ENCODE results near the gene ADRA1B. TPM values are rescaled to one million over a fixed set of nuclear protein-coding genes. Genes with fewer than 3 reads are reported as not detected.

Gene ADRA1B
- total RNA-seq, 4 donors from 2014 or later, result 0.30 to 2.0 (median 2.0) TPM; not detected in 1

GRCh38 chr5:159987031-159987674 is 70.9 kb downstream of the ADRA1B start:
- intact Hi-C loops (cut with DNase I; ENCODE audit: low total_unique reads), result loop anchor here (10.0 kb wide), 1 partner anchor 542 kb away; no protein-coding TSS in a partner anchor
- H3K4me3 ChIP-seq (ENCODE audit: low read depth, poor library complexity, severe bottlenecking), result peak overlapping the region; percentile 13
- WGBS, 2 donors, result 2% methylated on average over 32 to 40 of the region's 50 CpGs
- no peak for TF ChIP-seq POLR2A (IDR thresholded peaks at IDR 0.05)
- TF ChIP-seq CTCF (IDR thresholded peaks at IDR 0.05), result no peak
- DNase-seq (ENCODE audit: low spot score in 2 of 2), result peak; percentile 53 to 93

GRCh38 chr5:159990506-159990905 is 74.2 kb downstream of the ADRA1B start:
- intact Hi-C loops (cut with DNase I; ENCODE audit: low total_unique reads), result no loop called here
- no peak overlapping the region for H3K4me3 ChIP-seq (ENCODE audit: low read depth, poor library complexity, severe bottlenecking)
- no peak for DNase-seq (ENCODE audit: low spot score in 2 of 2)
- TF ChIP-seq POLR2A (IDR thresholded peaks at IDR 0.05) (no peak), CTCF (IDR thresholded peaks at IDR 0.05) (no peak)
- WGBS, 2 donors, result 73 to 75% methylated on average over 2 of the region's 2 CpGs

- DNase-seq (ENCODE audit: low spot score in 2 of 2), result no peak
- intact Hi-C loops (cut with DNase I; ENCODE audit: low total_unique reads), result no loop called here
- H3K4me3 ChIP-seq (ENCODE audit: low read depth, poor library complexity, severe bottlenecking), result no peak overlapping the region
- TF ChIP-seq CTCF (IDR thresholded peaks at IDR 0.05) (no peak), POLR2A (IDR thresholded peaks at IDR 0.05) (no peak)
- WGBS, 2 donors, result 84 to 90% methylated on average over 1 of the region's 1 CpG
Observed at GRCh38 chr5:159992566-159992965, 76.3 kb downstream of the ADRA1B start.

GRCh38 chr5:159993194-159993593 is 76.9 kb downstream of the ADRA1B start:
- DNase-seq (ENCODE audit: low spot score in 2 of 2), result no peak
- TF ChIP-seq CTCF (IDR thresholded peaks at IDR 0.05) (no peak), POLR2A (IDR thresholded peaks at IDR 0.05) (no peak)
- intact Hi-C loops (cut with DNase I; ENCODE audit: low total_unique reads), result no loop called here
- WGBS, 2 donors, result 94 to 98% methylated on average over 2 of the region's 2 CpGs
- no peak overlapping the region for H3K4me3 ChIP-seq (ENCODE audit: low read depth, poor library complexity, severe bottlenecking)

- intact Hi-C loops (cut with DNase I; ENCODE audit: low total_unique reads), result no loop called here
- no peak for DNase-seq (ENCODE audit: low spot score in 2 of 2)
- WGBS, 2 donors, result 82 to 83% methylated on average over 3 of the region's 3 CpGs
- H3K4me3 ChIP-seq (ENCODE audit: low read depth, poor library complexity, severe bottlenecking), result no peak overlapping the region
- no peak for TF ChIP-seq POLR2A (IDR thresholded peaks at IDR 0.05)
Observed at GRCh38 chr5:159995907-159996306, 79.6 kb downstream of the ADRA1B start.

GRCh38 chr5:160001457-160001856 is 85.2 kb downstream of the ADRA1B start:
- WGBS, 2 donors, result 69 to 70% methylated on average over 3 of the region's 3 CpGs
- H3K4me3 ChIP-seq (ENCODE audit: low read depth, poor library complexity, severe bottlenecking), result no peak overlapping the region
- intact Hi-C loops (cut with DNase I; ENCODE audit: low total_unique reads), result no loop called here
- no peak for DNase-seq (ENCODE audit: low spot score in 2 of 2)
- TF ChIP-seq CTCF (IDR thresholded peaks at IDR 0.05) (no peak), POLR2A (IDR thresholded peaks at IDR 0.05) (no peak)

Data from lower leg skin (tissue), 4 donors.